Testis (tissue), 2 donors: Measurements from ENCODE around the gene ANO4.

Experiments
- POLR2A ChIP-seq: fragments of 450-650 bp; IDR thresholded peaks from one replicate; pipeline ENCODE4 v1.6.1; 2017; ENCODE audit warnings: antibody characterized with exemption, mild to moderate bottlenecking, moderate library complexity
- TF ChIP-seq, protein P1 (sequence below), 3 experiments: fragments of 450-650 bp in 2 of 3; fragments of 200-600 bp in 1 of 3; sonication (generic) in 1 of 3; IDR thresholded peaks; one replicate each; pipeline ENCODE4 v1.5.1; 2016 to 2019; ENCODE audit warnings: antibody characterized with exemption in 3 of 3, mild to moderate bottlenecking in 2 of 3, moderate library complexity in 1 of 3

DNA sequence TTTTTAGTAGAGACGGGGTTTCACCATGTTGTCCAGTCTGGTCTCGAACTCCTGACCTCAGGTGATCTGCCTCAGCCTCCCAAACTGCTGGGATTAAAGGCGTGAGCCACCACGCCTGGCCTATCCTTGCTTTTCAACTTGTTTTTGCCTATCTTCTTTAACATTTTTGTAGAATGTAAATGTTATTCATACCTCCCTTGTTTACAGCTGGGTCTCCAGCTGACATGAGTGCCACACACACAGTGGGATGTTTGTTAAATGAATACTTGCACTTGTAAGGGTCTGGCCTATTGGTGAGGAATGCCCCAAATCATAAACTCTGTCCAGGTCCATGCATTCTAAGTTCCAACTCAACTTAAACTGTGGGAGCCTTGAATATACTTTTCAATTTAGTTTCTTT, 176.3 kb downstream of the ANO4 start:
- TF ChIP-seq, protein P1, sequence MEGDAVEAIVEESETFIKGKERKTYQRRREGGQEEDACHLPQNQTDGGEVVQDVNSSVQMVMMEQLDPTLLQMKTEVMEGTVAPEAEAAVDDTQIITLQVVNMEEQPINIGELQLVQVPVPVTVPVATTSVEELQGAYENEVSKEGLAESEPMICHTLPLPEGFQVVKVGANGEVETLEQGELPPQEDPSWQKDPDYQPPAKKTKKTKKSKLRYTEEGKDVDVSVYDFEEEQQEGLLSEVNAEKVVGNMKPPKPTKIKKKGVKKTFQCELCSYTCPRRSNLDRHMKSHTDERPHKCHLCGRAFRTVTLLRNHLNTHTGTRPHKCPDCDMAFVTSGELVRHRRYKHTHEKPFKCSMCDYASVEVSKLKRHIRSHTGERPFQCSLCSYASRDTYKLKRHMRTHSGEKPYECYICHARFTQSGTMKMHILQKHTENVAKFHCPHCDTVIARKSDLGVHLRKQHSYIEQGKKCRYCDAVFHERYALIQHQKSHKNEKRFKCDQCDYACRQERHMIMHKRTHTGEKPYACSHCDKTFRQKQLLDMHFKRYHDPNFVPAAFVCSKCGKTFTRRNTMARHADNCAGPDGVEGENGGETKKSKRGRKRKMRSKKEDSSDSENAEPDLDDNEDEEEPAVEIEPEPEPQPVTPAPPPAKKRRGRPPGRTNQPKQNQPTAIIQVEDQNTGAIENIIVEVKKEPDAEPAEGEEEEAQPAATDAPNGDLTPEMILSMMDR (IDR thresholded peaks at IDR 0.05), result no peak
- TF ChIP-seq POLR2A, result no peak
